Mesenchymal stem cell (in vitro differentiated cells and primary cell): ENCODE data around the gene ZNG1F.
A peak's percentile ranks its signal among the peaks of the same experiment; 100 is the strongest.
"Not testable (repeated sequence)": the region's sequence is repeated elsewhere in the genome, so short reads cannot be mapped to it uniquely, and the experiment has no call there.

Source experiments
- DNase-seq: peaks from one replicate; pipeline ENCODE4 v3.0.0-alpha.2; 2013
- H2AFZ ChIP-seq: one replicate; pipeline ENCODE4 v1.6.1; 2013; ENCODE audit warnings: low read depth, mild to moderate bottlenecking, control low read depth, inconsistent platforms, low read length, moderate library complexity
- H2AK5ac ChIP-seq: 2 replicates; pipeline ENCODE4 v1.6.1; 2013; ENCODE audit warnings: low read length, moderate library complexity, mild to moderate bottlenecking, inconsistent platforms; ENCODE audit not compliant: severe bottlenecking
- H2BK120ac ChIP-seq: one replicate; pipeline ENCODE4 v1.6.1; 2013; ENCODE audit warnings: low read depth, mild to moderate bottlenecking, inconsistent platforms, low read length, moderate library complexity
- H2BK12ac ChIP-seq, 2 experiments: one replicate each; pipeline ENCODE4 v1.6.1; 2013; ENCODE audit warnings: inconsistent platforms in 2 of 2, low read length in 2 of 2, mild to moderate bottlenecking in 2 of 2, moderate library complexity in 2 of 2, control low read depth in 1 of 2
- H2BK15ac ChIP-seq: one replicate; pipeline ENCODE4 v1.6.1; 2013; ENCODE audit warnings: mild to moderate bottlenecking, low read depth, inconsistent platforms; ENCODE audit not compliant: poor library complexity, severe bottlenecking
- H2BK5ac ChIP-seq: 2 replicates; pipeline ENCODE4 v1.6.1; 2013; ENCODE audit warnings: low read depth, mild to moderate bottlenecking, low read length, control low read depth, inconsistent platforms; ENCODE audit not compliant: poor library complexity, severe bottlenecking
- H3K14ac ChIP-seq, 2 experiments: one replicate each; pipeline ENCODE4 v1.6.1; 2013; ENCODE audit warnings: inconsistent platforms in 2 of 2, low read length in 2 of 2, control low read depth in 1 of 2, mild to moderate bottlenecking in 1 of 2, moderate library complexity in 1 of 2
- H3K18ac ChIP-seq, 2 experiments: one replicate each; pipeline ENCODE4 v1.6.1; 2013; ENCODE audit warnings: inconsistent platforms in 2 of 2, low read length in 2 of 2, control low read depth in 1 of 2, low read depth in 1 of 2, mild to moderate bottlenecking in 1 of 2
- H3K23ac ChIP-seq, 2 experiments: one replicate each; pipeline ENCODE4 v1.6.1; 2013; ENCODE audit warnings: inconsistent platforms in 2 of 2, low read length in 2 of 2, mild to moderate bottlenecking in 2 of 2, moderate library complexity in 2 of 2, control low read depth in 1 of 2
- H3K27ac ChIP-seq: 2 replicates; pipeline ENCODE4 v1.5.1; 2013; ENCODE audit warnings: mild to moderate bottlenecking, moderate library complexity, low read length, control low read depth, inconsistent platforms; ENCODE audit not compliant: poor library complexity, severe bottlenecking
- H3K27me3 ChIP-seq, 2 experiments: 2 replicates each; pipeline versions ENCODE4 v1.6.1 to v1.7.0; 2013; ENCODE audit warnings: low read length in 2 of 2, mild to moderate bottlenecking in 2 of 2, moderate library complexity in 2 of 2, control low read depth in 1 of 2, inconsistent platforms in 1 of 2; ENCODE audit not compliant: control insufficient read depth in 1 of 2, insufficient read depth in 1 of 2
- H3K36me3 ChIP-seq, 2 experiments: 2 replicates each; pipeline versions ENCODE4 v1.6.1 to v1.7.0; 2013; ENCODE audit warnings: low read length in 2 of 2, control low read depth in 1 of 2, inconsistent platforms in 1 of 2, low read depth in 1 of 2, mild to moderate bottlenecking in 1 of 2; ENCODE audit not compliant: insufficient read depth in 2 of 2, control insufficient read depth in 1 of 2
- H3K4ac ChIP-seq, 2 experiments: one replicate each; pipeline ENCODE4 v1.6.1; 2013; ENCODE audit warnings: inconsistent platforms in 2 of 2, low read length in 2 of 2, mild to moderate bottlenecking in 2 of 2, moderate library complexity in 2 of 2, control low read depth in 1 of 2, low read depth in 1 of 2
- H3K4me1 ChIP-seq: 2 replicates; pipeline ENCODE4 v1.6.1; 2013; ENCODE audit warnings: low read depth, low read length, control low read depth; ENCODE audit not compliant: control insufficient read depth, insufficient read depth
- H3K4me2 ChIP-seq: 2 replicates; pipeline ENCODE4 v1.6.1; 2013; ENCODE audit warnings: low read length, mild to moderate bottlenecking, inconsistent platforms; ENCODE audit not compliant: poor library complexity, severe bottlenecking
- H3K4me3 ChIP-seq, 2 experiments: 2 replicates each; pipeline versions ENCODE4 v1.5.1 to v1.7.0; 2013; ENCODE audit warnings: low read length in 2 of 2, mild to moderate bottlenecking in 2 of 2, control low read depth in 1 of 2, low read depth in 1 of 2; ENCODE audit not compliant: insufficient read depth in 1 of 2
- H3K79me1 ChIP-seq: replicated peaks from 2 replicates; pipeline ENCODE4 v1.6.1; 2013; ENCODE audit warnings: mild to moderate bottlenecking, control low read depth, low read length, inconsistent platforms; ENCODE audit not compliant: poor library complexity, severe bottlenecking
- H3K9ac ChIP-seq: 2 replicates; pipeline ENCODE4 v1.7.0; 2013; ENCODE audit warnings: mild to moderate bottlenecking, low read length, moderate library complexity
- H3K9me3 ChIP-seq: 2 replicates; pipeline ENCODE4 v1.7.0; 2013; ENCODE audit warnings: mild to moderate bottlenecking, low read length; ENCODE audit not compliant: control insufficient read depth
- H4K8ac ChIP-seq: one replicate; pipeline ENCODE4 v1.6.1; 2013; ENCODE audit warnings: inconsistent platforms, mild to moderate bottlenecking, low read length, moderate library complexity
- H4K91ac ChIP-seq: one replicate; pipeline ENCODE4 v1.6.1; 2013; ENCODE audit warnings: mild to moderate bottlenecking, low read length, inconsistent platforms
- WGBS: methylation state at CpG from one replicate; pipeline ENCODE4 v1.1.7; 2013; ENCODE audit warnings: mixed read lengths; 5-methylcytosine and 5-hydroxymethylcytosine counted together

Gene ZNG1F

DNA sequence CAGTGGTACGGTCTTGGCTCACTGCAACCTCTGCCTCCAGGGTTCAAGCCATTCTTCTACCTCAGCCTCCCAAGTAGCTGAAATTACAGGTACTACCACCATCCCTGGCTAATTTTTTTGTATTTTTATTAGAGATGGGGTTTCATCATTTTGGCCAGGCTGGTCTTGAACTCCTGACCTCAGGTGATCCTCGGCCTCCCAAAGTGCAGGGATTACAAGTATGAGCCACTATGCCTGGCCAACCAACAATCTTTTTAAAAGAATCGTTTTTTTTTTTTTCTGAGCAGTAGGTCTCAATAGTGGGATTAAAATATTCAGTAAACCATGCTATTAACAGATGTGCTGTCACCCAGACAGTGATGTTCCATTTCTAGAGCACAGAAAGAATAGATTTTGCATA lies 45.1 kb upstream of the ZNG1F start:
- H3K4me2 ChIP-seq = not testable (repeated sequence)
- WGBS = 60% methylated on average over 2 of the region's 3 CpGs

GRCh38 chr9:41232326-41232725 lies 43.2 kb upstream of the ZNG1F start:
- not testable (repeated sequence) for H3K79me1 ChIP-seq, H2BK15ac ChIP-seq, H3K14ac ChIP-seq, H2BK120ac ChIP-seq, H2BK12ac ChIP-seq, H4K91ac ChIP-seq, H4K8ac ChIP-seq, H3K36me3 ChIP-seq, H2AK5ac ChIP-seq, H3K9me3 ChIP-seq, H3K27me3 ChIP-seq, H3K4me1 ChIP-seq, H3K18ac ChIP-seq, H3K23ac ChIP-seq, H3K27ac ChIP-seq, H3K4me3 ChIP-seq, H3K4ac ChIP-seq, H2AFZ ChIP-seq, H2BK5ac ChIP-seq, H3K9ac ChIP-seq, H3K4me2 ChIP-seq
- DNase-seq = peak; percentile 1
- WGBS = 75% methylated on average over 10 of the region's 10 CpGs

More for the DNA sequence above, 45.1 kb upstream of the ZNG1F start:
- H3K4me1 ChIP-seq, H2BK15ac ChIP-seq, DNase-seq, H3K18ac ChIP-seq, H3K27ac ChIP-seq, H4K91ac ChIP-seq, H3K23ac ChIP-seq, H3K9me3 ChIP-seq, H4K8ac ChIP-seq, H3K4me3 ChIP-seq, H2BK12ac ChIP-seq, H2BK5ac ChIP-seq, H3K14ac ChIP-seq, H3K36me3 ChIP-seq, H3K4ac ChIP-seq, H2AK5ac ChIP-seq, H3K9ac ChIP-seq, H3K27me3 ChIP-seq, H3K79me1 ChIP-seq, H2BK120ac ChIP-seq, H2AFZ ChIP-seq: not testable (repeated sequence)

- H4K8ac ChIP-seq, H3K4me2 ChIP-seq, H2BK5ac ChIP-seq, H3K9ac ChIP-seq, H3K4me1 ChIP-seq, H3K18ac ChIP-seq, H3K9me3 ChIP-seq, H3K79me1 ChIP-seq, H2BK15ac ChIP-seq, H3K27ac ChIP-seq, H2BK12ac ChIP-seq, H3K27me3 ChIP-seq, H2AK5ac ChIP-seq, H3K14ac ChIP-seq, H2BK120ac ChIP-seq, H2AFZ ChIP-seq, H3K23ac ChIP-seq, H4K91ac ChIP-seq, H3K4ac ChIP-seq, H3K36me3 ChIP-seq, H3K4me3 ChIP-seq: not testable (repeated sequence)
- 44% methylated on average over 2 of the region's 3 CpGs for WGBS
- peak; percentile 10 for DNase-seq
These were observed 41.3 kb upstream of the ZNG1F start for GRCh38 chr9:41230418-41230817.

- H2BK5ac ChIP-seq = no peak overlapping the region
- H3K9ac ChIP-seq = no peak overlapping the region
- peak overlapping the region in 1 of 2 experiments; percentile 2 for H3K14ac ChIP-seq
- H3K79me1 ChIP-seq = no peaks in the 10 kb centered on the region
- no peak overlapping the region for H3K4me2 ChIP-seq
- H3K27ac ChIP-seq = no peak overlapping the region
- no peak overlapping the region for H2BK120ac ChIP-seq
- 58% methylated on average over 6 of the region's 7 CpGs for WGBS
- peaks cover 6% of the 10 kb centered on the region for H3K4me1 ChIP-seq
- peak overlapping the region in 1 of 2 experiments; percentile 5 for H3K4me3 ChIP-seq
- no peak overlapping the region for H3K18ac ChIP-seq
- no peaks in the 10 kb centered on the region for H3K27me3 ChIP-seq
- H2BK15ac ChIP-seq = no peak overlapping the region
- no peak overlapping the region for H2AFZ ChIP-seq
- DNase-seq = peak; percentile 9
- H4K8ac ChIP-seq = no peak overlapping the region
- no peak overlapping the region for H2BK12ac ChIP-seq
- H3K23ac ChIP-seq = no peak overlapping the region
- H4K91ac ChIP-seq = peak overlapping the region; percentile 8
- peaks cover 3% of the 10 kb centered on the region for H3K9me3 ChIP-seq
- H3K4ac ChIP-seq = no peak overlapping the region
- peaks cover 0 to 9% of the 10 kb centered on the region in 2 experiments for H3K36me3 ChIP-seq
- no peak overlapping the region for H2AK5ac ChIP-seq
These were observed 40.6 kb upstream of the ZNG1F start for GRCh38 chr9:41229408-41230401.
